Pancreas (tissue), 10 donors: ENCODE data around the gene FOXRED1. TPM values are rescaled to one million over a fixed set of nuclear protein-coding genes. Genes with fewer than 3 reads are reported as not detected.
"Not testable (repeated sequence)": the region's sequence is repeated elsewhere in the genome, so short reads cannot be mapped to it uniquely, and the experiment has no call there.

Experiments used
- ATAC-seq, 4 donors: fragments of 200-7000 bp; cut with Tn5 transposase; one replicate each; pipeline versions ENCODE4 v1.8.0 to v1.9.1; 2020; ENCODE audit warnings: mild to moderate bottlenecking in 4 of 4, moderate library complexity in 4 of 4
- DNase-seq, 6 donors: peaks; one replicate each; pipeline ENCODE4 v3.0.0-alpha.2; 2020
- FAIRE-seq: peaks from 2 replicates; lab custom pipeline; 2012; peaks lifted over from hg19 to GRCh38; lab: Jason Lieb, UNC
- H3K27ac ChIP-seq, 4 donors: fragments of 200-600 bp; sonication (generic); 1 replicate in 3 of 4; 2 replicates in 1 of 4; pipeline versions ENCODE4 v1.5.0 to v1.8.0; 2020
- H3K27me3 ChIP-seq, 4 donors: fragments of 200-600 bp; one replicate each; pipeline ENCODE4 v1.8.0; 2021
- H3K36me3 ChIP-seq, 3 donors: fragments of 200-600 bp; sonication (generic) in 1 of 3; one replicate each; pipeline versions ENCODE4 v1.5.0 to v1.8.0; 2020 to 2021
- H3K4me1 ChIP-seq, 3 donors: fragments of 200-600 bp; one replicate each; pipeline ENCODE4 v1.8.0; 2021
- H3K4me3 ChIP-seq, 4 donors: fragments of 200-600 bp; sonication (generic) in 2 of 4; one replicate each; pipeline versions ENCODE4 v1.5.0 to v1.8.0; 2020 to 2021
- H3K9me3 ChIP-seq, 4 donors: fragments of 200-600 bp; one replicate each; pipeline ENCODE4 v1.8.0; 2021
- WGBS, 2 donors: extraction: QIAGEN DNeasy Blood & Tissue Kit; methylation state at CpG; one replicate each; pipeline ENCODE4 v1.1.7; 2013; 5-methylcytosine and 5-hydroxymethylcytosine counted together
- intact Hi-C, 3 donors: fragments of 100-400 bp; cut with DNase I; formaldehyde crosslinking; loops; one replicate each; pipeline versions ENCODE4 v1.11.1 to v1.14.2; 2022
- polyA plus RNA-seq, 2 donors: library from polyadenylated mRNA; stranded (reverse); fragments of 200-250 nt; gene quantifications; one replicate each; pipeline ENCODE4 v1.2.3, GENCODE V29; 2013
- total RNA-seq, 6 donors: library from RNA; stranded (reverse); fragmentation: NEBNext Ultra II Directional in 4 of 6; extraction: Animal tissue kit (Norgen Biotek cat#: 25700) in 4 of 6; gene quantifications; one replicate each; pipeline versions ENCODE4 v1.2.1 to v1.2.4, GENCODE V29; 2021 to 2023
- TF ChIP-seq, protein P1 (sequence below), 4 donors: fragments of 200-600 bp; sonication (generic) in 3 of 4; IDR thresholded peaks; one replicate each; pipeline versions ENCODE4 v1.5.0 to v1.8.0; 2021; ENCODE audit warnings: antibody characterized with exemption in 4 of 4
- donor health status: healthy with polysubstance abuse.
- donor health status: DM: no; HTN: no; CAD: no; lungs with moderate emphysema.
- donor health status: DM: no; HTN: no; CAD: no.
- donor health status: control.
- donor health status: control.
- donor health status: Bipolar disorder and iron deficiency.
- donor health status: DM: yes; HTN: yes; CAD: no.
- donor health status: DM: no; HTN: no; CAD: no.
- donor health status: DM: no; HTN: no; CAD: no.
- donor health status: DM: yes; HTN: yes; CAD: no.

Gene FOXRED1
- total and polyA plus RNA-seq, 8 donors, result 6.3 to 29.4 (median 11.5) TPM

DNA sequence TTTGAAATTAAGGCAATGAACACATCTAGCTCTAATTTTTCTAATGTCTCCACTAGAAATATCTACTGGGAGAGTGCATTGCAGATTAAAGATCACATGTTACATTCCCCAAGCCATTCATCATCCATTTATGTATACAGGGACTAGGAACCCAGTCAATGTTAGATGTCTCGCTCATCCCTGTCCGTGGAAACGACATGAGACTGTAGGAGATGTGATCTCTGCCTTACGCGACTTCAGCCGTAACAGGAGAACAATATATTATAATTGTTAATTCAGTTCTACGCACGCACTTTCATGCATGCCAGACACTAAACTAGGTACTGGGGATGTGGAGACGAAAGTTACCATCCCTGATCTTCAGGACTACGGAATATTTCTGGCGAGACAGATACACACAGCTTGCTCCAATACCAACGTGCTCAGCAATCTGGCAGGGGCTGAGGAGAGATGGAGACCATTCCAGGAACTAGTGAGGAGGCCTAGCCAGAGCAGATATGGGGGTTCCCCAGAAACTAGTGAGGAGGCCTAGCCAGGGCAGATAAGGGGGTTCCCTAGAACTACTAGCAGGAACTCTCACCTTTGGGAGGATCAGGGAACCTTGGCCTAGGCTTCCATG lies 35.6 kb downstream of the FOXRED1 start:
- TF ChIP-seq, protein P1, sequence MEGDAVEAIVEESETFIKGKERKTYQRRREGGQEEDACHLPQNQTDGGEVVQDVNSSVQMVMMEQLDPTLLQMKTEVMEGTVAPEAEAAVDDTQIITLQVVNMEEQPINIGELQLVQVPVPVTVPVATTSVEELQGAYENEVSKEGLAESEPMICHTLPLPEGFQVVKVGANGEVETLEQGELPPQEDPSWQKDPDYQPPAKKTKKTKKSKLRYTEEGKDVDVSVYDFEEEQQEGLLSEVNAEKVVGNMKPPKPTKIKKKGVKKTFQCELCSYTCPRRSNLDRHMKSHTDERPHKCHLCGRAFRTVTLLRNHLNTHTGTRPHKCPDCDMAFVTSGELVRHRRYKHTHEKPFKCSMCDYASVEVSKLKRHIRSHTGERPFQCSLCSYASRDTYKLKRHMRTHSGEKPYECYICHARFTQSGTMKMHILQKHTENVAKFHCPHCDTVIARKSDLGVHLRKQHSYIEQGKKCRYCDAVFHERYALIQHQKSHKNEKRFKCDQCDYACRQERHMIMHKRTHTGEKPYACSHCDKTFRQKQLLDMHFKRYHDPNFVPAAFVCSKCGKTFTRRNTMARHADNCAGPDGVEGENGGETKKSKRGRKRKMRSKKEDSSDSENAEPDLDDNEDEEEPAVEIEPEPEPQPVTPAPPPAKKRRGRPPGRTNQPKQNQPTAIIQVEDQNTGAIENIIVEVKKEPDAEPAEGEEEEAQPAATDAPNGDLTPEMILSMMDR (IDR thresholded peaks at IDR 0.05), result no peak
- peak in 3 of 4 donors; percentile 3 to 31 (median 15) for ATAC-seq
- no peaks in the 10 kb centered on the region for H3K27me3 ChIP-seq
- peak overlapping the region in 3 of 4 donors; percentile 78 to 88 (median 82) for H3K27ac ChIP-seq
- WGBS, 2 donors, result 23 to 27% methylated on average over 12 of the region's 12 CpGs
- peak in 2 of 6 donors; percentile 4 to 28 for DNase-seq
- FAIRE-seq, result no peak
- H3K4me1 ChIP-seq, result peaks cover 8 to 22% (median 13%) of the 10 kb centered on the region in 3 donors
- H3K4me3 ChIP-seq, result peak overlapping the region; percentile 36 to 71 (median 59)
- intact Hi-C loops, result loop anchor here in 1 of 3 donors (5.0 kb wide), 1 partner anchor 178 kb away; no protein-coding TSS in a partner anchor
- no peaks in the 10 kb centered on the region for H3K36me3 ChIP-seq
- no peaks in the 10 kb centered on the region for H3K9me3 ChIP-seq

DNA sequence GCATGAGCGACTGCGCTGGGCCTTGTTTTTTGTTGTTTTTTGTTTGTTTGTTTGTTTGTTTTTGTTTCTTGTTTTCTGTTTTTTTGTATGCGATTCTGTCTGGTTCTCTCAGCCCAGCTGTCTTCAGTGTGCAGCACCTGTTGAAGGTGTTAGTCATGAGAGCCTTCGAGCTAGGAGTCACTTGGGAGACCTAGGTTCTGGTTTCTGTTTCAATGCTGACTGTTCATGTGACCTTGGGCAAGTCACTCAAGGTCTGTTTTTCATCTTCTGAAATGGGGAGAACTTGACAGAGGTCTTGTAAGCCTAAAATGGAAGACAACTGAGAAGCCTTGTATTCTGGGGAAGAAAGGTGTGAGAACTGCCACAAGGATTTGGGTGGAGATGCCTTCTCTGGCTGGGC lies 36.7 kb downstream of the FOXRED1 start:
- Histone ChIP-seq H3K9me3 (no peaks in the 10 kb centered on the region), H3K36me3 (no peaks in the 10 kb centered on the region), H3K4me3 (no peak overlapping the region), H3K4me1 (peaks cover 8 to 23% (median 13%) of the 10 kb centered on the region in 3 donors), H3K27me3 (no peaks in the 10 kb centered on the region), H3K27ac (no peak overlapping the region)
- 85% methylated on average over 4 of the region's 4 CpGs for WGBS, 2 donors
- ATAC-seq (no peak), FAIRE-seq (no peak), DNase-seq (peak in 1 of 6 donors; percentile 10)
- intact Hi-C loops, result loop anchor here in 1 of 3 donors (5.0 kb wide), 1 partner anchor 177 kb away; no protein-coding TSS in a partner anchor
- TF ChIP-seq, protein P1 (IDR thresholded peaks at IDR 0.05), result no peak

DNA sequence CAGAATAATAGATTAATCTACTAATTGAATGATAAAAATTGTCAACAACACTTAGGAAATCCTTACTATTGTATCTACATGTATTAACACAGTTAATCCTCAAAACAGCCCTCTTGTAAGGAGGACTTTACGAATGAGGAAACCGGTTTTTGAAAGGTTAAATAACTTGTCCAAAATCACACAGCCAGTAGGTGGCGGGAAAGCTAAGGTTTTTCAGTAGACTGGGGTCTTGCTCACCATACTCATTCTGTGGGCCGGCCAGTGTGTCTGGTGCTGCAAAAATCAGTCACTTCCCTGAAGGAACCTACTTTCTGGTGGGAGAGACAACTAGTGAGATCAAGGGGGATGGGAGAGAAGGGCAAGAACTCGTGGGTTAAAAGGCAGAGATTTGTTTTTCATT lies 38.8 kb downstream of the FOXRED1 start:
- TF ChIP-seq, protein P1 (IDR thresholded peaks at IDR 0.05), result peak in 1 of 4 donors; percentile 19
- intact Hi-C loops, result loop anchor here in 1 of 3 donors (5.0 kb wide), 1 partner anchor 175 kb away; no protein-coding TSS in a partner anchor
- FAIRE-seq, result no peak
- peak in 2 of 6 donors; percentile 37 to 51 for DNase-seq
- peak overlapping the region in 2 of 4 donors; percentile 30 to 61 for H3K27ac ChIP-seq
- no peak overlapping the region for H3K4me3 ChIP-seq
- WGBS, 2 donors, result 16 to 22% methylated on average over 5 of the region's 5 CpGs
- no peaks in the 10 kb centered on the region for H3K36me3 ChIP-seq
- H3K9me3 ChIP-seq, result no peaks in the 10 kb centered on the region
- no peak for ATAC-seq
- H3K4me1 ChIP-seq, result peaks cover 8 to 24% (median 13%) of the 10 kb centered on the region in 3 donors
- no peaks in the 10 kb centered on the region for H3K27me3 ChIP-seq

DNA sequence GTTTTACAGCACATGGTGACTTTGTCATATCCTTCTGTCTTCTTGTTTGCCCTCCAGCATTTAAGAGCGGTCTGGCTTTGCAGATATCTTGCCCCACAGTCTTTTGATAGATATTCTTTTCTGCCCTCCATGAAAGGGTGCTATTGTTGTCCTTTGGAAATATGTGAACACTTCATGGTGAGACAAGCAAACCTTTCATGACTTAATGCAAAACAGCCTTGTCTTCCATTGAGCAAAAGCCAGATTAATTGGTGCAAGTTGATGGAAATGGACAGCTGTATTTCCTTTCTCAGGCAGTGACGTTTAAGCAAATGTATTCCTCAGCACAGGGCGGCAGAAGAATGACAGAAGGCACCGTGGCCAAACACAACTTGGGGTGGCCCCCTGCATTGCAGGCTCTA lies 39.3 kb downstream of the FOXRED1 start:
- Histone ChIP-seq H3K4me3 (no peak overlapping the region), H3K4me1 (peaks cover 8 to 24% (median 13%) of the 10 kb centered on the region in 3 donors), H3K27me3 (no peaks in the 10 kb centered on the region), H3K27ac (peak overlapping the region in 2 of 4 donors; percentile 30 to 61), H3K9me3 (no peaks in the 10 kb centered on the region), H3K36me3 (no peaks in the 10 kb centered on the region)
- ATAC-seq, result no peak
- TF ChIP-seq, protein P1 (IDR thresholded peaks at IDR 0.05), result no peak
- peak in 1 of 6 donors; percentile 13 for DNase-seq
- intact Hi-C loops, result loop anchor here in 1 of 3 donors (5.0 kb wide), 1 partner anchor 174 kb away; no protein-coding TSS in a partner anchor
- 45 to 63% methylated on average over 4 of the region's 4 CpGs for WGBS, 2 donors
- FAIRE-seq, result no peak

DNA sequence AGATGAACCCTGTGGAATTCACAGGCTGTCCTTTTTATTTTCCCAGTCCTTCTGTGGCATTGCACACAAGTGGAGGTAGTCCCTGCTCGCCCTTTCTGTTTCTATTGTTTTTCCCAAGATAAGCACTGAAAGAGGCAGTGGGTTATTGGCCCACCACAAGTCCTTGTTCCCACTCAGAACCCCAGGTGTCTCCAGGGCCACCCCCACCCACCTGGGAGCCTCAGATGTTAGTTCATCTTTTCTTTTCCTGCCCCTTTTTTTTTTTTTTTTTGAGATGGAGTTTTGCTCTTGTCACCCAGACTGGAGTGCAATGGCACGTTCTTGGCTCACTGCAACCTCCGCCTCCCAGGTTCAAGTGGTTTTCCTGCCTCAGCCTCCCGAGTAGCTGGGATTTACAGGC lies 39.8 kb downstream of the FOXRED1 start:
- not testable (repeated sequence) for H3K36me3 ChIP-seq, FAIRE-seq, H3K4me3 ChIP-seq, ATAC-seq, H3K27me3 ChIP-seq, H3K9me3 ChIP-seq
- 85 to 89% methylated on average over 4 of the region's 4 CpGs for WGBS, 2 donors
- peak in 1 of 6 donors; percentile 12 for DNase-seq
- Histone ChIP-seq H3K27ac (peak overlapping the region in 1 of 4 donors; percentile 61), H3K4me1 (peaks cover 8 to 20% (median 13%) of the 10 kb centered on the region in 3 donors)
- intact Hi-C loops, result loop anchor here in 1 of 3 donors (5.0 kb wide), 1 partner anchor 174 kb away; no protein-coding TSS in a partner anchor
